Esophagus squamous epithelium (tissue), 5 donors: ENCODE results near the gene LMO1. TPM values are rescaled to one million over a fixed set of nuclear protein-coding genes. Genes with fewer than 3 reads are reported as not detected.

Experiments used
- DNase-seq: peaks from one replicate; lab custom pipeline; 2025; lab: John Stamatoyannopoulos, UW
- H3K27ac ChIP-seq, 4 donors: fragments of 200-600 bp; sonication (generic); one replicate each; pipeline ENCODE4 v1.5.1; 2016 to 2019; ENCODE audit warnings: mild to moderate bottlenecking in 1 of 4
- H3K27me3 ChIP-seq, 4 donors: fragments of 200-600 bp; sonication (generic); 1 replicate in 3 of 4; 2 replicates in 1 of 4; pipeline versions ENCODE4 v1.5.1 to v1.6.0; 2017 to 2021; ENCODE audit warnings: antibody characterized with exemption in 1 of 4
- H3K36me3 ChIP-seq, 3 donors: fragments of 200-600 bp; sonication (generic); one replicate each; pipeline ENCODE4 v1.5.1; 2016 to 2019
- H3K4me1 ChIP-seq, 3 donors: fragments of 200-600 bp; sonication (generic); one replicate each; pipeline ENCODE4 v1.5.1; 2017 to 2019
- H3K4me3 ChIP-seq, 4 donors: fragments of 200-600 bp; sonication (generic); 1 replicate in 3 of 4; 2 replicates in 1 of 4; pipeline ENCODE4 v1.5.1; 2016 to 2019; ENCODE audit warnings: mild to moderate bottlenecking in 2 of 4, moderate library complexity in 1 of 4
- H3K9me3 ChIP-seq, 3 donors: fragments of 200-600 bp; sonication (generic); one replicate each; pipeline ENCODE4 v1.5.1; 2016 to 2019
- POLR2A ChIP-seq, 4 donors: fragments of 450-650 bp; IDR thresholded peaks; one replicate each; pipeline ENCODE4 v1.6.1; 2017; ENCODE audit warnings: antibody characterized with exemption in 4 of 4, mild to moderate bottlenecking in 4 of 4, moderate library complexity in 3 of 4
- WGBS, 2 donors: methylation state at CpG; one replicate each; pipeline ENCODE4 v1.1.5; 2018; 5-methylcytosine and 5-hydroxymethylcytosine counted together
- intact Hi-C: fragments of 100-400 bp; cut with DNase I; formaldehyde crosslinking; loops from one replicate; pipeline ENCODE4 v1.15.0; 2022
- total RNA-seq, 4 donors: library from RNA; depleted of rRNA; stranded (reverse); fragments of >200 nt; gene quantifications; one replicate each; pipeline ENCODE4 v1.1.0, GENCODE V29; 2016
- TF ChIP-seq, protein P1 (sequence below), 6 experiments: fragments of 450-650 bp in 4 of 6; fragments of 200-600 bp in 2 of 6; sonication (generic) in 2 of 6; IDR thresholded peaks; one replicate each; pipeline ENCODE4 v1.5.1; 2016 to 2019; ENCODE audit warnings: antibody characterized with exemption in 6 of 6, mild to moderate bottlenecking in 4 of 6, moderate library complexity in 4 of 6
- donor health status: DM: yes; HTN: yes; CAD: no.

The LMO1 gene
- total RNA-seq, 4 donors from 2014 or later, result not detected

DNA sequence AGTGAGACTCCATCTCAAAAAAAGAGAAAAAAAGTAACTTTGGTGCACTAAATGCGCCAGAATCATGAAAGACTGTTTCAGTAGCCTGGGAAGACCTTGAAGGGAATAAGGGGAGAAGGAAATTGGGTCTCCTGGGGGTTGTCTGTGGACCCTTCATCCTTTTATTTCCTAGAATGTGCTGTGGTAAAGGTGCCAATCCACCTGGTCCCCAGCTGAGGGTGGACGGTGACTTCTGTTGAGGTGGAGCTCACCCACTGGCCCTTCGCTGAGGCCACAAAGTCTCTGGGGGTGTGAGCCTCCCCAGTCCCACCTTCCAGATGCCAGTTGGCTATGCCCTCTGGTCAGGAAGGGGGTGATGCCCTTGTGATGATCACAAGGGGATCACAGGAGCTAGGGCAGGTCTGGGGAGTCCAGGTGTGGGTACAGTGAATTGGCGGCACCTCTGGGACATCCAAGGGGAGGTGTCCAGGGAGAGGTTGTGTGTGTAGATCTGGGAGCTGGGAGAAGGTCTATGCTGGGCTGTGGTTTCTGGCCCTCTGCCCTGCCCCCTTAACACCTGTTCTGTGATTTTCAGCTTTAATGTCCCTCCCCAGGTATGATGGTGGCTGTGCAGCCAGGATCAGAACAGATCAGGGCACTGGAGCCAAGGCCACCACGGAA, 34.2 kb upstream of the LMO1 start:
- TF ChIP-seq, protein P1, sequence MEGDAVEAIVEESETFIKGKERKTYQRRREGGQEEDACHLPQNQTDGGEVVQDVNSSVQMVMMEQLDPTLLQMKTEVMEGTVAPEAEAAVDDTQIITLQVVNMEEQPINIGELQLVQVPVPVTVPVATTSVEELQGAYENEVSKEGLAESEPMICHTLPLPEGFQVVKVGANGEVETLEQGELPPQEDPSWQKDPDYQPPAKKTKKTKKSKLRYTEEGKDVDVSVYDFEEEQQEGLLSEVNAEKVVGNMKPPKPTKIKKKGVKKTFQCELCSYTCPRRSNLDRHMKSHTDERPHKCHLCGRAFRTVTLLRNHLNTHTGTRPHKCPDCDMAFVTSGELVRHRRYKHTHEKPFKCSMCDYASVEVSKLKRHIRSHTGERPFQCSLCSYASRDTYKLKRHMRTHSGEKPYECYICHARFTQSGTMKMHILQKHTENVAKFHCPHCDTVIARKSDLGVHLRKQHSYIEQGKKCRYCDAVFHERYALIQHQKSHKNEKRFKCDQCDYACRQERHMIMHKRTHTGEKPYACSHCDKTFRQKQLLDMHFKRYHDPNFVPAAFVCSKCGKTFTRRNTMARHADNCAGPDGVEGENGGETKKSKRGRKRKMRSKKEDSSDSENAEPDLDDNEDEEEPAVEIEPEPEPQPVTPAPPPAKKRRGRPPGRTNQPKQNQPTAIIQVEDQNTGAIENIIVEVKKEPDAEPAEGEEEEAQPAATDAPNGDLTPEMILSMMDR (IDR thresholded peaks at IDR 0.05), result no peak
- TF ChIP-seq POLR2A (IDR thresholded peaks at IDR 0.05), result no peak
- DNase-seq, result no peak
- Histone ChIP-seq H3K27me3 (peaks cover 0 to 28% (median 0%) of the 10 kb centered on the region in 4 donors), H3K27ac (no peak overlapping the region), H3K36me3 (no peaks in the 10 kb centered on the region), H3K9me3 (no peaks in the 10 kb centered on the region), H3K4me1 (no peaks in the 10 kb centered on the region), H3K4me3 (no peak overlapping the region)
- 93 to 98% methylated on average over 3 to 5 of the region's 5 CpGs for WGBS, 2 donors
- intact Hi-C loops, result no loop called here

DNA sequence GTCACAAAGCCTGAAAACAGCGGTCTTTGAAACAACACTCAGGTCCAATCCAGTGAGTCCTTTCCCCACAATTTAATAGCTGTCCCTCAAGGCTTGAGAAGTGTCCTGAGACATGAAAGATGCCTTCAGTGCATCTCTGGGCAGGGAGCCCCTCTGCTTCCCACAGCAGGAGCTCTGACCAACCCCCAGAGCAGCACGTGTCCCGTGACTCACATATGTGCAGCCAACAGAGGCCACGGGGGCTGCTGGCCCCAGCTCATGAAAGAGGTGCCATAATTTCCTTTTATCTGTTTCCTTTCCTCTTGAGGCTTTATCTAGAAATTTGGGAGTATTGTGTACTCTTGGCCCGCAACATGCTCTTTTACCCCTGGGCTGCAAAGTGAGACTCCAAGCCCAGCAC, 33.2 kb upstream of the LMO1 start:
- intact Hi-C loops, result no loop called here
- Histone ChIP-seq H3K4me3 (no peak overlapping the region), H3K27ac (no peak overlapping the region), H3K4me1 (no peaks in the 10 kb centered on the region), H3K27me3 (peaks cover 0 to 35% (median 0%) of the 10 kb centered on the region in 4 donors), H3K9me3 (no peaks in the 10 kb centered on the region), H3K36me3 (no peaks in the 10 kb centered on the region)
- no peak for DNase-seq
- TF ChIP-seq, protein P1 (IDR thresholded peaks at IDR 0.05), result no peak
- TF ChIP-seq POLR2A (IDR thresholded peaks at IDR 0.05), result no peak
- 83 to 90% methylated on average over 4 to 5 of the region's 5 CpGs for WGBS, 2 donors

DNA sequence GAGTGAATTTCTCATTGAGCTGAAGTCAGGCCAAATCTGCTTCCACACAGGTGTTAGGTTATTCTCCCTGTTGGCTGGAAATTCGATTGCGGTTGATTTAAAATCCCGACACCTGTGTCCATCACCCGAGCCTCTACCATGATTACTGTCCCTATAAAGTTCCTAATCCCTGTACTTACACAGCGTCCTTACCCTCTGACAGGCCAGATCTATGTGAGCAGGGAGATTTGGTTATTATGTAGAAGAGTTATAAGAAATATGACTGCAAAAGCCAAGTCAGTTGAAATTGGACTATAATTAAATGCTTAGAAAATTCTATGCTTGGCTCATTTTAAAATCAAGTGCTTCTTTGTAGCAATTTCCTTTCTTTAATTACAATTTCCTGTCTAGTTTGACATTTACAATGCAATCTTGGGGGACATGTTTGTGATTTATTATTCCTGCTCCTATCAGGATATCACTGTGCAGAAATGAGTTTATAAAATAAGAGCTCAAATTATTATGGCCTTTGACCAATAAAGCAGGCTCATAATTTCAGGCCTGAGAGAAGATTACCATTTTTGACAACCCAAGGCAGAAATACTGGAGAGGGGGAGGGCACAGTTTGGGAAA, 32.5 kb upstream of the LMO1 start:
- no peak overlapping the region for H3K4me3 ChIP-seq
- H3K27me3 ChIP-seq, result peaks cover 0 to 38% (median 0%) of the 10 kb centered on the region in 4 donors
- H3K4me1 ChIP-seq, result no peaks in the 10 kb centered on the region
- no peaks in the 10 kb centered on the region for H3K36me3 ChIP-seq
- DNase-seq, result no peak
- no peak overlapping the region for H3K27ac ChIP-seq
- intact Hi-C loops, result no loop called here
- TF ChIP-seq POLR2A (IDR thresholded peaks at IDR 0.05), result no peak
- TF ChIP-seq, protein P1 (IDR thresholded peaks at IDR 0.05), result no peak
- 58 to 72% methylated on average over 5 of the region's 5 CpGs for WGBS, 2 donors
- H3K9me3 ChIP-seq, result no peaks in the 10 kb centered on the region

DNA sequence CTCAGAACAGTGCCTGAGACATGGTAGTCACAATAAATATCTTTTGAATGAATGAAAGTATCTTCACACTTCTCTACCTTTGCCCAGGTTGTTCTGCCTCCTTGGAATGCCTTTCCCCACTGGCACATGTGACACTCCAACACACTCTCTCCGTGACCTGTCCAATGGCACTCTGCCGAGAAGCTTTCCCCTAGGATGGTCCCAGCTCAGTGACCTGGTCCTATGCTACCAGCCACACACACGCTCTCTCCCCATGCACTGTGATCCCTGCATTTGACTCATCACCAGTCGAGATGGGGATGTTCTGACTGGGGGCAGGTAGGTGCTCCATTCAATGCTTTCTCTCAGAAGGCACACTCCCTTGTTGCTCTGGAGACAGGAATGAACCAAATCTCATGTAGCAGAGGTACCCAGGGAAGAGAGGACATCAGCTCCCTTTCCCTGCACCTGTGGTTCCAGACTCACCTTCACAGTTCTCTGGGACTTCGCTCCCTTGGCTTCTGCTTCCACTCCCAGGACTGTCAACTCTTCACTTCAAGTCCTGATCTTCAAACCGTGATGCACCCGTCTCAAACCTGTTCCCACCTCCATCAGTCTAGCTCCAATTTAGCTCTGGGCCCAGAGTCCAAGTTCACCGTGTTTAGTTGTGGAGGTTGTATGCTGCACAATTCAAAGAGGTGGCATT, 30.7 kb upstream of the LMO1 start:
- Histone ChIP-seq H3K4me1 (no peaks in the 10 kb centered on the region), H3K27ac (no peak overlapping the region), H3K9me3 (no peaks in the 10 kb centered on the region), H3K27me3 (peaks cover 0 to 31% (median 0%) of the 10 kb centered on the region in 4 donors), H3K4me3 (no peak overlapping the region), H3K36me3 (no peaks in the 10 kb centered on the region)
- TF ChIP-seq, protein P1 (IDR thresholded peaks at IDR 0.05), result no peak
- no peak for TF ChIP-seq POLR2A (IDR thresholded peaks at IDR 0.05)
- no peak for DNase-seq
- intact Hi-C loops, result no loop called here
- WGBS, 2 donors, result 78 to 87% methylated on average over 5 to 8 of the region's 8 CpGs

DNA sequence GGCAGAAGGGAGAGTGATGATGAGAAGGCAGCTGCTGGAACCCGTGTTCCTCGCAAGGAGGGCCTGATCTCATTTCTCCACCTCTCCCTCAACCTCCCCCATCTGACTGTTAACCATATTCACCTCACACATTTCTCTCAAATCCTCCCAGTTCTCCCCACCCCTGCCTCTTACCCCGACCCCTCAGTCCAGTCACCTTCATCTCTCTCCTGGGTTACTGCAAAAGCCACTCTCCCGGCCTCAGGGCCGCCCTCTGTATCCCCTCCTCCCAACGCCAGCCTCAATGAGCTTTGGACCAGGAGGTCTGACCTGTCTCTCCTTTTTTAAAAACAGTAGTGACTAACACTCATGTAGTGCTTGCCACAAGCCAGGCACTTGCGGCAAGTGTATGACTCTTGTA, 29.5 kb upstream of the LMO1 start:
- 76 to 91% methylated on average over 6 to 7 of the region's 7 CpGs for WGBS, 2 donors
- intact Hi-C loops, result no loop called here
- DNase-seq, result no peak
- Histone ChIP-seq H3K27ac (no peak overlapping the region), H3K9me3 (no peaks in the 10 kb centered on the region), H3K36me3 (no peaks in the 10 kb centered on the region), H3K27me3 (peaks cover 0 to 22% (median 0%) of the 10 kb centered on the region in 4 donors), H3K4me3 (no peak overlapping the region), H3K4me1 (peaks cover 0 to 4% (median 0%) of the 10 kb centered on the region in 3 donors)
- TF ChIP-seq POLR2A (IDR thresholded peaks at IDR 0.05), result no peak
- TF ChIP-seq, protein P1 (IDR thresholded peaks at IDR 0.05), result no peak
